A549 treated with RU486 at 1 μM for 4 hours (cell line): Measurements from ENCODE around the gene CLASP1. TPM values are rescaled to one million over a fixed set of nuclear protein-coding genes. Genes with fewer than 3 reads are reported as not detected.

Experiments
- total RNA-seq: library from RNA; stranded (reverse); fragments of 200-300 nt; extraction: Qiagen RNA extraction; gene quantifications from 5 replicates; pipeline ENCODE4 v1.2.3, GENCODE V29; 2022; ENCODE audit warnings: low read depth

The CLASP1 gene
- 10.2 to 17.6 TPM (median 16.7 TPM) in 5 replicates for total RNA-seq

DNA sequence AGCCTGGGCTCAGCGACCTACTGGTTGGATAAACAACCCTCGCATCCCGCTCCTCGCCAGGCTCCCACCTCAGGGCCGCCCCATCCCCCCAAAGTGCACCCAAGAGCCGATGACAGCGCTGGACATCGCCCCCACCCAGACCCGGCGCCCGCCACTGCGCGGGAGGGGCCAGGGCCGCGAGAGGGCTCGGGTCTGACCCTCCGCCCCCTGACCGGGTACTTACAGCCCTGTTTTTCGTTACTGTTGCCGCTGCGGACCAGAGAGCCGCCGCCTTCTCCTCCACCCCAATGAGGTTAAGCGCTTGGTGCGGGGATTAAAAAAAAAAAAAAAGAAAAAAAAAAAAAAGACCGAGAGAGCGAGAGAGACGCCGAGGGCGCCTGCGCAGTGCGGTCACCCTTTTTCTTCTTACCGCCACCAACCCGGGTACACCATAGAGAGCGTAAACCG is at the start of gene CLASP1:
CLASP1 (minus strand) TSS at position 314 of the 447 bp plus-strand sequence. CDS start 43,567 bp downstream, outside the sequence.

Other genes starting within 250 kb of the CLASP1 start
- gene RNU4ATAC, start 118.6 kb downstream of the CLASP1 start, total RNA-seq = not detected in 5 replicates
- gene NIFK, start 87.4 kb upstream of the CLASP1 start, total RNA-seq = 60.4 to 81.3 TPM (median 70.5 TPM) in 5 replicates
- 59.4 to 68.9 TPM (median 65.1 TPM) in 5 replicates for gene TSN, start 106.2 kb upstream of the CLASP1 start, total RNA-seq